GM18909 (cell line): ENCODE measurements around the gene ARAF.
"Not testable (repeated sequence)": the region's sequence is repeated elsewhere in the genome, so short reads cannot be mapped to it uniquely, and the experiment has no call there.

Source experiments
- ATAC-seq: cut with Tn5 transposase; IDR thresholded peaks from one replicate; pipeline ENCODE4 v1.9.1; 2021; ENCODE audit warnings: mild to moderate bottlenecking; ENCODE audit not compliant: unreplicated experiment, poor library complexity

Gene ARAF

DNA sequence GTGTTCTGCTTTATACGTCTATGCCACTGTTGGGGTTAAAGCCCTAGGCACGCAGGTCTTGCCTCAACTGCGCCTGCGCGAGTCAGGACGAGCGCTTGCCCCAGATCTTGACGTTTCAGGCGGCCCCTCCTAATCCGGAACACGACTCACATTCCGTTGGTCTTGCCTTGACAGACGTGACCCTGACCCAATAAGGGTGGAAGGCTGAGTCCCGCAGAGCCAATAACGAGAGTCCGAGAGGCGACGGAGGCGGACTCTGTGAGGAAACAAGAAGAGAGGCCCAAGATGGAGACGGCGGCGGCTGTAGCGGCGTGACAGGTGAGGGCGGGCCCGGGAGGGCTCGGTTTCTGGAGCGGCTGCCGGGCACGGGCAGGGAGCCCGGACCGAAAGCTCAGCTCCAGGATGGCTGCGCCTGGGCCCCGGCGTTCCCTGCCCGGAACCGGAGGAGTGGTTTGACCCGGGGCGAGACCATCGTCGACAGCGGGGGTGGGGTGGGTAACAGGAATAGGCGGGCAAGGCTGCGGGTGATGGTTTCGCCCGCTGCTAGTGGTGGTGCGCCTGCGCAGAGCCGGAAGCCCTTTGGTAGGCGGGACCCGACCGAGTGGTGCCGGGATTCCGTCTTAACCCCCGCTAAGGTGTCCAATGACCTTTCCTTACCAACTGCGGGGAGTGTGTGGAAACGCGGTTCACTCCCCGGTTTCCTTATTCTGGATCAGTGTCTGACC, at the start of gene ARAF:
ARAF (plus strand) TSS at position 272 of the 725 bp plus-strand sequence. CDS start 1,763 bp downstream, outside the sequence.
- peak; percentile 88 for ATAC-seq

DNA sequence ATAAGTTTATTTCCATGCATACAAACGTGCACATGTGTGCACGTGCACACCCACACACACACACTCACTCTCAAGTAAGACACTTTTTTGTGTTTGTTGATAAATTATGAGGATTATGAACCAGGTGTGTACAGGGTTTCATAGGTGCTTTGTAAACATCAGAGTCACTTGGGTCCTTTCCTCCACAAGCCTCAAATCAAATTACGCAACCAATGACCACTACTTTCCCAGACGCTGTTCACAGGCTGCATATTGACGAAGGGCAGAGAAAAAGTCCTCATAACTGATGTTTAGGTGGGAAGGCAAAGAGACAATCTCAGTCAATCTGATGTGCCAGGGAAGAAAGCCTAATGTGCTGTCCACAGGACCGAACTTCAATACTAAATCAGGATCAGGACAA, 48.6 kb upstream of the ARAF start:
- ATAC-seq, result not testable (repeated sequence)

DNA sequence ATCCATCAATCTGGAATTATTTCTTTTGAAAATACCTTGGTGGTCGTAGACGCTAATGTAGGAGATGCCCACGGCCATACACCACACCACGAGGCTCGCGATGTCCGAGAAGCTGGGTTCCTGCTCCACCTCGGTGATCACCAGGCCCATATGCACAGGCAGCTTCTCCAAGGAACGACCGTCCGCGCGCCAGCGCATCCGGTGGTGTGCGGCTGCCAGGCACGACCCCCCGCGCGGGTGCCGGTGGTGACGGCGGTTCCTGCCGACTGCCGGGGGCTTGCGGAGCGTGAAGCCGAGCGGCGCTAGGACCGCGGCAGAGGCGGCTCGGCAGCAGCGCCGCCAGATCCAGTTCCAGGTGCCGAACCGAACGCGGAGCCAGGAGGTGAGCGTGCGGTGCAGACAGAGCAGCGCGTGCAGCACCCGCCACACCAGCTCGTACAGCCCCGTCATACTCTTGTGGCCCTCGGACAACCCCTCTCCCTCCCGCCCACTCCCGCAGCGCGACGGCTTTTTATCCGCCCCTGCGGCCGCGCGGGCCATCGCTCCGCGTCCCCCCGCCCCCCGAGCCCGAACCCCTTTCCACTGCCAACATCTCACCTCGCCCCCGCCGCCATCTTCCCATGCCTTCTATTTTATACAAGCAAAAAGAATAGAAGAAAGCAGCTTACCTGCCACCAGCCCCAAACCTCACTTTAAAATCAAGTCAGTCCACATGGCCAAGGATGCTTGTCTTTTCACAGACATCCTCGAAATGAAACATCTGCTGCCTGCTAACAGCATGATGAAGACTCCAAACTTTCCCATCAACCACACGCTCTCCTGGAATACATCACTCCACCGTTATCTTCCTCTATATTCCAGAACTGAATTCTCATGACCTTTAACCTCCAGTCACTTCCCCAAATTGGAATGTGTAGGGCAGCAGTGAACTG, 47.7 kb upstream of the ARAF start:
- ATAC-seq, result peak; percentile 68

DNA sequence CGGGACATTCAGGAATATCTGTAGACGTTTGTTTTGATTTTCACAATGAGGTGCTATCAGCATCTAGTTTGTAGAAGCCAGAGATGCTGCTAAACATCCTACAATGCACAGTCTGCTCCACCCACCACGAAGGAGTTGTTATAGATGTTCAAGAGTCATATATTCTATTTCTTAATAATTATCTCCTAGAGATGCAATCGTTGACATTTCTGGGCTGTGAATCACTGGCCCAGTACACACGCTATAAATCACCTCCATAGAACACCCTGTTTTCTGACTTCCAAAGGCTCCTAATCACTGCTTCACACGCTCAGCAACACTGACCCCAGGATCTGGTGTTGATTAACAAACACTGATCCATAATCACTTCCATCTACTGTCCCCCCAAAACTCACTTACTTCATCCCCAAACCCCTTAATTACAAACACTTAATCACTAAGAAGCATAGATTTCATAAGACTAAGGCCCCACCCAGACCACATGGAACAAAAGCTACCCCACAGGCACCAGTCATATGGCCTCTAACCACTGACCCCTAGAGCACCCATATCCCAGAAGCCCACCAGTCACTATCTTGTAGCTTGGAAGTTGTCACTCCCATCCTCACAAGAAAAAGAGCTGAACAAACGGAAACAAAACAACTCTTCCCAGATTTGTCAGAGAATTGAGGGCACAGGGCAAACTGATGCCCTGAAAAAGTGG, 46.3 kb upstream of the ARAF start:
- ATAC-seq, result no peak

DNA sequence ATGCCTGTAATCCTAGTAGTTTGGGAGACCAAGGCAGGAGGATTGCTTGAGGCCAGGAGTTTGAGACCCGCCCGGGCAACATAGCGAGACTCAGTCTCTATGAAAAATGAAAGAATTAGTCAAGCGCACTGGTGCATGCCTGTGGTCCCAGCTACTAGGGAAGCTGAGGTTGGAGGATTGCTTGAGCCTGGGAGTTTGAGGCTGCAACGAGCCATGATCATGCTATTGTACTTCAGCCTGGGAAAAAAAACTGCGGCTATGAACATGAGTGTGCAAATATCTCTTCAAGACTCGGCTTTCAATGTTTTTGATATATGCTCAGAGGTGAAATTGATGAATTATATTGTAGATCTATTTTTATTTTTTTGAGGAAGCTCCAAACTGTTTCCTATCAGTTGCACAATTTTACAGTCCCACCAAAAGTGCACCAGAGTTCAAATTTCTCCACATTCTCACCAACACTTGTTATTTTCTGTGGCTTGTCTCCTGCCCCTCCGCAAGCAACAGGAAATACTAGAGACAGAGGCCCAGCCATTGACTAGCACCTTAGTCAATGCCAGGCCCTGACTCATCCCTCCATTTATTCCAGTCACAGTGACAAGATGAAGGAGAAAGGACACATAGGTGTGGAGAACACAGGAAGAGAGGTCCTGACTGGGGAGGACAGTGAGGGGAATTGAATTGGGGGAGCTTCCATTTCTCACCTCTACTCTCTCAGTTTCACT, 44.9 kb upstream of the ARAF start:
- no peak for ATAC-seq

DNA sequence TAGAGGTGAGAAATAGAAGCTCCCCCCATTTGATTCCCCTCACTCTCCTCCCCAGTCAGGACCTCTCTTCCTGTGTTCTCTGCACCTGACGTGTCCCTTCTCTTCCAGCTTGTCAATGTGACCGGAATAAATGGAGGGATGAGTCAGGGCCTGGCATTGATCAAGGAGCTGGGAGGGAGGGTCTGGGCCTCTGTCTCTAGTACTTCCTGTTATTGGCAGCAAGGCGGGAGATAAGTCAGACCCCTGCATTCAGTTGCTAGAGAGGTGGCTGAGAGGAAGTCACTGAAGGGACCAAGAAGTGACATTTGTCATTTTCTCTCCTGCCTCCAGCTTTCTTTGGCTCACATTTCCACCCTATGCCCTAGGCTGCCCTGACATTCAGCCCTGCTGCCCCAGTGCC, 42.9 kb upstream of the ARAF start:
- ATAC-seq, result no peak

DNA sequence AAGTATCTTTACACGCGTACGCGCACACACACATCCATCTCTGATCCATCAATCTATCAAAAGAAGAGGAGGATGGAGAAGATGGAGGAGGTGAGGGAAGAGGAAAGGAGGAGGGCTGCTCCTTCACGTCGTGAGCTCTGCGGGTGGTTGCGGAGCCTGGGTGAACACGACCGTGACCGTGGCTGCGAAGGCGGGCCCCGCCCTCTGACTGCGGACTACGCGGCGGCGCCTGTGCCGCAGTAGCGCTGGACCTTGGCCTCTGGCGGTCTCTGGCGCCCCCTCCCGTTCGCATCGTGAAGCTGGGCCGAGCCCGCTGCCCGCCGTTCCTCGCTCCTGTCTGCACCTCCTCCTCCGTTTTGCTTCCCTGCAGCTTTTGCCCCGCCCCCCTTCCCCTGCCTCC, 37.7 kb upstream of the ARAF start:
- peak; percentile 84 for ATAC-seq

DNA sequence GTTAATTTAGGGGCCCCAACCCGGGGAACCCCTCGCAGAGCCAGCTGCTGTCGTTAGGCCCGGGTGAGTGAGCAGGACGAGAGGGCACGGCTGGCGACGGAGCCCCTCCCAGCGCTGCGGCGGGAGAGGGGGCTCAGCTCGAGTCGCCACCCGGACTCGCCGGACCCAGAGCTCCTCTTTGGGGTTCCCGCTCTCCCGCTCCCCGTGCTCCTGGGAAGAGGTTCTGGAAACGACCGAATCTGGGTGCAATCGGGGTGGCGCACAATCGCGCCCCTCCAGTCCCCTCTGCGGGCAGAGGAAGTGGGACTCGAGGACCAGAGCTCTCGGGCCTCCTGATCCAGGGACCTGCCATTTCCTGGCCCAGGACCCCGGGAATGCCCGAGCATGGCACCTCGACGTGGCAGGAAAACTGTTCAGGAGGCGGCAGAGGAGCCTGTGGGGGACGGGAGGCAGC, 37.3 kb upstream of the ARAF start:
- ATAC-seq, result no peak

DNA sequence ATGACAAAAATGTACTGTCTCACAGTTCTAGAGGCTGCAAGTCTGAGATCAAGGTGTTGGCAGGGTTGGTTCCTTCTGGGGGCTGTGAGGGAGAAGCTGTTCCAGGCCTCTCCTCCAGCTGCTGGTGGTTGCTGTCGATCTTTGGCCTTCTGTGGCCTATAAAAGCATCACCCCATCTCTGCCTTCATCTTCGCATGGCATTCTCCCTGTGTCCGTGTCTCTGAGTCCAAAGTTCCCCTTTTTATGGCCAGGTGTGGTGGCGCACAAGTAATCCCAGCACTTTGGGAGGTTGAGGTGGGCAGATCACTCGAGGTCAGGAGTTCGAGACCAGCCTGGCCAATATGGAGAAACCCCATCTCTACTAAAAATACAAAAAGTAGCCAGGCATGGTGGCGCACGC, 31.5 kb upstream of the ARAF start:
- ATAC-seq, result no peak

DNA sequence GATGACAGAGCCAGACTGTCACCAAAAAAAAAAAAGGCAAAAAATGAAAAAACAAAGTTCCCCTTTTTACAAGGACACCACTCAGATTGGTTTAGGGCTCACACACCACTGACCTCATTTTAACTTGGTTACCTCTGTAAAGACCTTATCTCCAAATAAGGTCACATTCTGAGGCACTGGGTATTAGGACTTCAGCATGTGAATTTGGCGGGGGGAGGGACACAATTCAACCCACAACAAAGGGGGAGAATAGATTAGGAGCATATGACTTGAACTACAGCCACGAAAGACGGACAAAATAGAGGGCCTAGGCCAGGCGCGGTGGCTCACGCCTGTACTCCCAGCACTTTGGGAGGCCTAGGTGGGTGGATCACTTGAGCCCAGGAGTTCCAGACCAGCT, 31.0 kb upstream of the ARAF start:
- ATAC-seq, result no peak

DNA sequence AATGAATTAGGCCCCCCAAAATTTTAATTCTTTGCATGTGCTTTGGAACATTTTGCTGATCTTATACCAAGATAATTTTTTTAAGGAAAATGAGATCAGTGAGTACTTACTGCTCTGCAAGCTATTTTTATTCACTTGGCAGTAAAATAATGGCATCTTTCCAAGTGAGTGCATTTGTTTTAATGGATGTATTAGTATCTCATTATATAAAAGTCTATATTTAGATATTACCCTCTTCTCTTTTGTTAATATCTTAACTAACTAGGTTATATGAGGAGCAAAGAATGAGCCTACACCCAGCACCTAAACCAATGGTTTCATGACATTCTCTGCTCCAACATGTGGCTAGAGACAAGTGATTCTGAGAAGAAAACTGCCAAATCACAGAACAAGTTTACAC, 21.1 kb upstream of the ARAF start:
- ATAC-seq, result no peak

DNA sequence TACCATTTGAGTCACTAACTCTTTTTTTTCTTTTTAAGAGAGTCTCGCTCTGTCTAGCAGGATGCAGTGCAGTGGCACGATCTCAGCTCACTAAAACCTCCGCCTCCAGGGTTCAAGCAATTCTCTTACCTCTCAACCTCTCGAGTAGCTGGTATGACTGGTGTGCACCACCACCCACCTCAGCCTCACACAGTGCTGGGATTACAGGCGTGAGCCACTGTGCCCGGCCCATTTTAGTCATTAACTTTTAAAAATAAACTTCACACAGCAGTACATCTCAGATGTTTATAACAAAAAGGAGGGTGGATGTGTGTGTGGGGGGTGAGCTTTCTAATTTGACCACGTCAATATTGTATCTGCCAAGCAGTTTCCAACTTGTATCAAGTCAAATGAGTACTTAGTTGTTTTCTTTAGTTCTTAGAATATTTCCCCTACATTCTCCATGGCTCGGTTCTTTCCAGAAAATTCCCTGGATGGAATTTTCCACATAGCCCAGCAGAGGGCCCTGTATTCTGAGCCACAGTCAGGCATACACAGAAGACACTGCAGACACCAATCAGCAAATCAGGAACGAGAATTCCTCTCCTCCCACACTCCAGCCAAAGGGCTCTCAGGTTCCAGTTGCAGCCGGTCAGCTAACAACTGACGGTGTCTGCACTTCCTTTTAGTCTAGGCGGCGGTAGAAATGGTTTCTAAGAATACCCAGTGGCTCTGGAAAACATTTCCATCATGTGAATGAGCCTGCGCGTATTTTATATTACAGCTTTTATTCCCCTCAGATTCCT, 20.1 kb upstream of the ARAF start:
- ATAC-seq, result no peak

DNA sequence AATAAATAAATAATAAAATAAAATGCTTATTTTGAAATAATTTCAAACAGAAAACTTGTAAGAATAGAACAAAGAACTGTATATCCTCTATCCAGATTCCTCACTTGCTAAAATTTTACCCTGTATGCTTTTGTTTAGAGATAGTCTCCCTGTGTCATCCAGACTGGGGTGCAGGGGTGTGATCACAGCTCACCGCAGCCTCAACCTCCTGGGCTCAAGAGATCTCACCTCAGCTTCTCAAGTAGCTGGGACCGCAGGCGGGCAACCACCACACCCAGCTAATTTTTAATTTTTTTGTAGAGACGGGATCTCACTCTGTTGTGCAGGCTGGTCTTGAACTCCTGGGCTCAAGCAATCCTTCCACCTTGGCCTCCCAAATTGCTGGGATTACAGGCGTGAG, 17.5 kb upstream of the ARAF start:
- ATAC-seq, result no peak

DNA sequence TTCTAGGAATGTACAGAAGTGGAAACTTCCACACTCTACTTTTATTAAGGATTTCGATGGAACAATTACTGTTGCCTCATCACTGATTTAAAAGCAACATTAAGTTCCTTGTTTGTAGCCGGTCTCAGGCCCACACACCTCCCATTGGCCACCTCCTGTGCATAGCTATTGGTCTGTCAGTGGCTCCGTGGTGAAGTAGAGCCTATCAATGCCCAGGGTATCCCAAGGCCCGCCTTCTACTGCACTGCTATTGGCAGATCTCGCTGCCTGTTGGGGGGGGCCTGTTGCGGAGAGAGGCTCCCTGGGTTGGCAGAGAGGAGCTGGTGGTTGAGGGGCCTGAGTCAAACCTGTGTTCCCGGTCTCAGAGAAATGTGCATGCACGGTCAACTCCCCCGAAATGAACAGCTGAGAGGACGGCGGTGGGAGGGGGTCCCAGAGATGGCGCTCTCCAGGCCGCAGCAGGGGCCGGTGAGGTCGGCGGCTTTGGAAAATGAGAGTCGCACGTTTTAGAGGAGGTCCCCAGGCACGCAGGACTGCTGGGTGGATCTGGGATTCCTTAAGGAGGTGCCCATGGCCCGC, 4.9 kb upstream of the ARAF start:
- peak; percentile 94 for ATAC-seq

DNA sequence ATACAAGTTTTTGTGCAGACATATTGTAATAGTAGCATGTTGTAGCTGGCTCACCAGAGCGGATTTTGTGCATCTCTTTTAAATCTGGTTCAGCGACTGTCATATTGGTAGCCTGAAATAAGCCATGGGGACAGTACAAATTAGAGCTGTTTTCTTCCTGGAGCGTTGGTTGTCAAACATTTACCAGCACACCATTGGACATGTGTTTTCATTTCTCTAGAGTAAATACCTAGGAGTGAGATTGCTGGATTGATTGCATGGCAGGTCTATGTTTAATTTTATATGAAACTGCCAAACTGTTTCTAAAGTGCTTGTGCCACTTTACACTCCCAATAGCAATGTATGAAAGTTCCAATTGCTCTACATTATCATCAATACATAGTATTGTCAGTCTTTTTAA, 2.6 kb upstream of the ARAF start:
- ATAC-seq, result no peak

DNA sequence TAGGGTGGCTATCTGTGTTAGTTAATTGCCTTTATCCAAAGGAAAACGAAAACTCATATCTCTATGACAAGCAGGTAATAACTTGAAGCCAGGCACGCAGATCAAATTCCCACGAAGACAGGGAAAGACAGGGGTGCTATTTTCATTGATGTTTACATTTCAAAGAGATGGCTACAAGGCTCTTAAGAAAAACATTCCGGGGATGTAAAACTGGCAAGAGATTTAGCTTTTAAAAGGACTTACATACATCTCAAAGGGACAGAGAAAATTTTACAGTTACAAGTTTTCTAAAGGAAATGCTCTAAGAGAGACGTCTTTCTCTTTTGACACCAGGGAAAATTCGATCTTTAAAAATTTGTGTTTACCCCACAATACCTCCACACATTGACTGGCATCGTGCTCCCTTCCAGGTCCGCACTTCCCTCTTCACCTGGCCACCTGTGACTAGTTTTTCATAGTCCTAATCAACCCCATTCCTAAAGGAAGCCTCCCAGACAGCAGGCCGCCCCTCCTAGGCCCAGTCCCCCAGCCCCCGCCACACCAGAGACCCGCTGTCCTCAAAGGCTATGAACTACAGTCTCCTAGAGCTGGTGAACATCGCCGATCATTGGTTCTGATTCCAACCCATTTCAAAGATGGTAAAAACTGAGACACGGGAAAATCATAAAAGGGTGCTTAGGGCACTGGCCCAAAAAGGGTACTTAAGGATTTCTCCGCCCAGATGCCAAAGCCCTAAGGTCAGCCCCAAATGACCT, 649 bp upstream of the ARAF start:
- ATAC-seq, result no peak

DNA sequence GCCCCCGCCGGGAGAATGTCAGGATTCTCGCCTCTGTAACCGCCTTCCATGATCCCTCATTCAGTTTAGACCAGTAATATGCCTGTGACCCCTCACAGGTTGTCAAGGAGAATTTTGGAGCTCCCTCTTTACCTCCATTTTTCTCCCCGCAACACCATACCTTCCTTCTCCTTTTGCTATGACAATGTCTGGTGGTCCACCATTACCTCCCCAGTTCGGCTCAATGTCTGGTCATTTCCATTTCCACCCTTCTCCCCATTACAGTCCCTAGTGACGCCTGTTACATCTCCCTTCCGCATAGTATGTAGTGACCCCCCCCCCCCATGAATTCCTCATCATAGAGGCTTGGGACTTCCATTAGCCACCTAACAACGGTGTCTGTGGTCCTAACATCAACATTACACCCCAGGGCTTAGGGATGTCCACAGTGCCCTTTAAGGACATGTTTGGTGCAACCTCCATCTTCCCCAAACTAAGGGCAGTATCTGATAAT, 700 bp downstream of the ARAF start:
- ATAC-seq, result no peak

DNA sequence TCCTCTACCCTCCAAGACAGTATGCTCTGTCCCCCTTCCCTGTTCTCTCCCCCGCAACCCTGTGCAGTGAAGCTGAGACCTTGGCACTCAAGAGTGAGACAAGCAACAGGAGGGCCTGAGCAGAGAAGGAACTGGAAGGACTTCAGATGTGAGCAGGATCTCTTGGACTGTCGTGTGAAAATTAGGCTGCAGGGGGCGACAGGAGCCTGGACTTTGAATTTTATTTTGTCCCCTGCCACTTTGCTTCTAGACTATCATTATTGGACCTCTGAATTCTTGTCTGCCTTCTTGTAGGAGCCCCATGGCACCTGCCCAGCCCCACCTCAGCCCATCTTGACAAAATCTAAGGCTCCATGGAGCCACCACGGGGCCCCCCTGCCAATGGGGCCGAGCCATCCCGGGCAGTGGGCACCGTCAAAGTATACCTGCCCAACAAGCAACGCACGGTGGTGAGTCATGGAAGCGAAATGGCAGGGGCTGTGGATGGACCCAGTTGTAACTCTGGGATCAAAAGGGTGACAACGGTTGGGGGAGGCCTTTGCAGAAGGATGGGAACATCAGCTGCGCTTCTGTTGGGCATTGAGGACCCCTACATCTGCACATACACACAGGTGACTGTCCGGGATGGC, 1.7 kb downstream of the ARAF start:
- no peak for ATAC-seq
